ENCODE data around the gene ITGB5. TPM values are rescaled to one million over a fixed set of nuclear protein-coding genes. Genes with fewer than 3 reads are reported as not detected.
"Not testable (repeated sequence)": the region's sequence is repeated elsewhere in the genome, so short reads cannot be mapped to it uniquely, and the experiment has no call there.

The ITGB5 gene
- total RNA-seq, 1 donor = 229 TPM

GRCh38 chr3:124829178-124829818 is 57.9 kb downstream of the ITGB5 start:
- no peak overlapping the region for H3K4me3 ChIP-seq (ENCODE audit: low read depth, low read length)
- no peak for DNase-seq (ENCODE audit: low read depth)
- TF ChIP-seq, protein P1, sequence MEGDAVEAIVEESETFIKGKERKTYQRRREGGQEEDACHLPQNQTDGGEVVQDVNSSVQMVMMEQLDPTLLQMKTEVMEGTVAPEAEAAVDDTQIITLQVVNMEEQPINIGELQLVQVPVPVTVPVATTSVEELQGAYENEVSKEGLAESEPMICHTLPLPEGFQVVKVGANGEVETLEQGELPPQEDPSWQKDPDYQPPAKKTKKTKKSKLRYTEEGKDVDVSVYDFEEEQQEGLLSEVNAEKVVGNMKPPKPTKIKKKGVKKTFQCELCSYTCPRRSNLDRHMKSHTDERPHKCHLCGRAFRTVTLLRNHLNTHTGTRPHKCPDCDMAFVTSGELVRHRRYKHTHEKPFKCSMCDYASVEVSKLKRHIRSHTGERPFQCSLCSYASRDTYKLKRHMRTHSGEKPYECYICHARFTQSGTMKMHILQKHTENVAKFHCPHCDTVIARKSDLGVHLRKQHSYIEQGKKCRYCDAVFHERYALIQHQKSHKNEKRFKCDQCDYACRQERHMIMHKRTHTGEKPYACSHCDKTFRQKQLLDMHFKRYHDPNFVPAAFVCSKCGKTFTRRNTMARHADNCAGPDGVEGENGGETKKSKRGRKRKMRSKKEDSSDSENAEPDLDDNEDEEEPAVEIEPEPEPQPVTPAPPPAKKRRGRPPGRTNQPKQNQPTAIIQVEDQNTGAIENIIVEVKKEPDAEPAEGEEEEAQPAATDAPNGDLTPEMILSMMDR (IDR thresholded peaks at IDR 0.05; ENCODE audit: insufficient read depth, low read depth, low read length) = no peak

GRCh38 chr3:124827476-124828206 is 59.5 kb downstream of the ITGB5 start:
- H3K4me3 ChIP-seq (ENCODE audit: low read depth, low read length) = not testable (repeated sequence)
- TF ChIP-seq, protein P1 (IDR thresholded peaks at IDR 0.05; ENCODE audit: insufficient read depth, low read depth, low read length) = peak; percentile 38
- DNase-seq (ENCODE audit: low read depth) = peak; percentile 47

- H3K4me3 ChIP-seq (ENCODE audit: low read depth, low read length) = no peak overlapping the region
- peak; percentile 95 for DNase-seq (ENCODE audit: low read depth)
- TF ChIP-seq, protein P1 (IDR thresholded peaks at IDR 0.05; ENCODE audit: insufficient read depth, low read depth, low read length) = no peak
These were observed 60.5 kb downstream of the ITGB5 start for GRCh38 chr3:124826703-124827102.

DNA sequence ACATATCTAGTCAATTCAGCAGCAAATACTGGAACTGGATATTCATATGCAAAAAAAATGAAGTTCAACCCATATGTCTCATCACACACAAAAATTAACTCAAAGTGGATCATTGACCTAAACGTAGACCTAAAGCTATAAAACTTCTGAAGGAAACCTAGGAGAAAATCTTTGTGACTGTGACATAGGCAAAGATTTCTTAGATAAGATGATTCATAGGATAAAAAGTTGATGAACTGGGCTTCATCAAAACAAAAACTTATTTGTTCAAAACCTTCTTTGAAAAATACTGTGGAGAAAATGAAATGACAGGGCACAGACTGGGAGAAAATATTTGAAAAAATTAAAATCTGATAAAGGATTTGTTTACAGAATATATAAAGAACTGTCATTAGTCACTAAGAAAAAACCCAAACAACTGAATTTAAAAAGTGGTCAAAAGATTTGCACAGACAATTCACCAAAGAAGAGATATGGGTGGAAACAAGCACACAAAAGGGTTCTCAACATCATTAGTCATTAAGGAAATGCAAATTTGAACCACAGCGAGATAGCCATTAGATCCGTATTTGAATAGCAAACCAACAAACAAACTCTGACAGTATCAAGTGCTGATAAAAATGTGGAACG is 62.8 kb downstream of the ITGB5 start:
- no peak overlapping the region for H3K4me3 ChIP-seq (ENCODE audit: low read depth, low read length)
- TF ChIP-seq, protein P1 (IDR thresholded peaks at IDR 0.05; ENCODE audit: insufficient read depth, low read depth, low read length) = no peak
- peak; percentile 74 for DNase-seq (ENCODE audit: low read depth)

DNA sequence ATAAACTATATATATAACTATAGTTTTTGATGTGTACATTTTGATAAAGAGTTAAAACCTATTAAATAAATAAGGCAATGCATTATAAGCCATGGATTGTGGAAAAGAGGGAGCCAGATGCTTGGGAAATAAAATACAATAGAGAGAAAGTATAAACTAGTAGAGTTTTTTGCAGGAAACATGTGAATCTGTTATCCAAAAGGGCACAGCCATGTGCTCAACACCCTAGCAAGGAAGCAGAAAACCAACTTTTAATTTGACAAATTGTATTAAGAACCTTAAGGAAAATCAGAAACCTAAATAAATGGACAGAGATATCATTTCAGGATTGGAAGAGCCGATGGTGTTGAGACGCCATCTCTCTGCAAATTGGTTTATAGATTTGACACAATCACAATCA is 63.5 kb downstream of the ITGB5 start:
- TF ChIP-seq, protein P1 (IDR thresholded peaks at IDR 0.05; ENCODE audit: insufficient read depth, low read depth, low read length) = no peak
- no peak for DNase-seq (ENCODE audit: low read depth)
- H3K4me3 ChIP-seq (ENCODE audit: low read depth, low read length) = no peak overlapping the region

- H3K4me3 ChIP-seq (ENCODE audit: low read depth, low read length) = no peak overlapping the region
- TF ChIP-seq, protein P1 (IDR thresholded peaks at IDR 0.05; ENCODE audit: insufficient read depth, low read depth, low read length) = no peak
- DNase-seq (ENCODE audit: low read depth) = no peak
These were observed 64.0 kb downstream of the ITGB5 start for GRCh38 chr3:124823206-124823605.
